ENCODE measurements around the gene FCRL4. TPM values are rescaled to one million over a fixed set of nuclear protein-coding genes. Genes with fewer than 3 reads are reported as not detected.
A peak's percentile ranks its signal among the peaks of the same experiment; 100 is the strongest.
"Not testable (repeated sequence)": the region's sequence is repeated elsewhere in the genome, so short reads cannot be mapped to it uniquely, and the experiment has no call there.

Gene FCRL4
- polyA plus RNA-seq, 4 donors = not detected

DNA sequence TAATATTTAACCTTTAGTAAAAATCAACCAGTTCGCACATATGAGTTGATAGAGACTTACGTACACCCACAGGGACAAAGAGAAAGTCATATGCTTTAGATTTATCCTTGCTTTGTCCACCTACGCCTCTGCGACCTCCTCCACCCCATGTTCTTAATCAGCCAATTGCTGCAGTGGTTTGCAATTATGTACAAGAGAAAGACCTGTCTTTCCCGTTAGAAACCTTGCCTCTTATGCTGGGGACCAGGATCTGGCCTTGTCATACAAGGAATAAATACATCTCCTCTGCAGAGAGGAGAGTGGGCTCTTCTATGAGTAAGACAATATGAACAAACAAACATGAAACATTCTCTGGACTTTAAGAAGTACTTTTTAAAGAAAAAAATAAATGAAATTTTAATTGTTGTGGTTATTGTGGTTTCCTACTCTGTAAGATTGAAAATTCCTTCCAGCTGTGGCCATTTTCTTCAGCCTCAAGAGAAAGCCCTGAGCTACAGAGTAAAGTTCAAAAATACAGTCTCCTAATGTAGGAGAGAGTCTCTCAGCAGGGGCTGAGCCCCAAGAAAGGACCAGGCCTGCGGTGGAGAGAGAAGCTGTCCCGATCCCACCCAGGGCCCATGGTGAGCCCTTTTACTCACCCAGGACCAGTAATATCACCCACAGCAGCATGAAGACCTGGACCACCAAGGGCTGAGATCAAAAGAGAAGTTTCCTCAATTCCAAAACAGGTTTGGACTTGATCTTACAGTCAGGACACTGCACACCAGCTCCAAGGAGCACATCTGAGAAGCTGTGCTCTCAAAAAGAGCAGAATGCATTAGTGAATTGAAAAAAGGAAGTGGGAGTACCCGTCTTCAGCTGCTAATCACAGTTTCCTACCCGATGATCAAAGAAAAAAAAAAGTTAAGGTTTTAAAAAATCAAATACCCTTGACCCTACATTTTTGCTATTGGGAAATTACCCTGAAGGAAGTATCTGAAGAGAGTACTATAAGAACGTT is 45.9 kb downstream of the FCRL4 start, which contains the start of gene FCRL5:
Gene FCRL5, minus strand, starts transcription at position 822 of the 1,000 bp plus-strand sequence. Its CDS starts 153 bp downstream, at position 669.
- DNase-seq (ENCODE audit: low read depth in 4 of 4, low spot score in 3 of 4) = no peak

GRCh38 chr1:157548081-157548480 is 49.8 kb downstream of the FCRL4 start:
- DNase-seq (ENCODE audit: low read depth in 4 of 4, low spot score in 3 of 4) = not testable (repeated sequence)

DNA sequence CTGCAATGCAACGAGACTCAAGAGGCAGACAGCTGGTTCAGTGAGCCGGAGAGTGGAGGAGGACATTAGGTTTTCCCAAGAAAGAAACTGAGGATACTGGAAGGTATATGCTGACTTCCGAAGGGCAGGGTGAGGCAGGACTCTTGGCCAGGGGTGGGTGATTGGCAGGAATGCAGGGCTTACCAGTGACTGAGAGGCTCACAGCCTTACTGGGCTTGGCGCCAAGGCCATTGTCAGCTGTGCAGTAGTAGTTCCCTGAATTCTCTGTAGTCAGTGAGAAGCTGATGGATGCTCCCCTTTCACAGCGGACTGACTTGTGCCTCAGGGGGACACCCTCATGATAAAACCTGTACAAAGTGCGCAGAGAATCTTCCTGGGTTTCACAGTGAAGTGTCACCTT is 55.2 kb downstream of the FCRL4 start:
- peak in 1 of 4 donors; percentile 6 for DNase-seq (ENCODE audit: low read depth in 4 of 4, low spot score in 3 of 4)

- no peak for DNase-seq (ENCODE audit: low read depth in 4 of 4, low spot score in 3 of 4)
Measured at GRCh38 chr1:157540852-157541251, 57.0 kb downstream of the FCRL4 start.

GRCh38 chr1:157540160-157540748 is 57.6 kb downstream of the FCRL4 start:
- no peak for DNase-seq (ENCODE audit: low read depth in 4 of 4, low spot score in 3 of 4)

- no peak for DNase-seq (ENCODE audit: low read depth in 4 of 4, low spot score in 3 of 4)
Measured at GRCh38 chr1:157539568-157539967, 58.3 kb downstream of the FCRL4 start.

DNA sequence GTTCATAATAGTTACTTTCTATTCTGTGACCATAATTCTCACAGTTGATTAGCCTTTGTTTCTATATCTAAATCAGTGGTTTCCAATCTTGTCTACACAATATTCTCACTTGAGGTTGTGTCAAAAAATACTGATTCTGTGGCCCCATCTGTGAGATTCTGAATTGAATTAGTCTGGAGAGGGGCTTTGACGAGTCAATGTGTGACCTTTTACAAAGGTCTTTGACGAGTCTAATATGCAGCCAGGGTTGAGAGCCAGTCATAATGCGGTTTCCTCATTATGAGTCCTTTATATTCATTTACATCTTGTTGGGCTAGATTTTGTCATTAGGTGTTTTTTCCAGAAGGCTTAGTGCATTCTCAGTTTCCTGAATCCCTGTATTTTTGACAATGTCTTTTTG is 65.3 kb downstream of the FCRL4 start:
- no peak for DNase-seq (ENCODE audit: low read depth in 4 of 4, low spot score in 3 of 4)

DNA sequence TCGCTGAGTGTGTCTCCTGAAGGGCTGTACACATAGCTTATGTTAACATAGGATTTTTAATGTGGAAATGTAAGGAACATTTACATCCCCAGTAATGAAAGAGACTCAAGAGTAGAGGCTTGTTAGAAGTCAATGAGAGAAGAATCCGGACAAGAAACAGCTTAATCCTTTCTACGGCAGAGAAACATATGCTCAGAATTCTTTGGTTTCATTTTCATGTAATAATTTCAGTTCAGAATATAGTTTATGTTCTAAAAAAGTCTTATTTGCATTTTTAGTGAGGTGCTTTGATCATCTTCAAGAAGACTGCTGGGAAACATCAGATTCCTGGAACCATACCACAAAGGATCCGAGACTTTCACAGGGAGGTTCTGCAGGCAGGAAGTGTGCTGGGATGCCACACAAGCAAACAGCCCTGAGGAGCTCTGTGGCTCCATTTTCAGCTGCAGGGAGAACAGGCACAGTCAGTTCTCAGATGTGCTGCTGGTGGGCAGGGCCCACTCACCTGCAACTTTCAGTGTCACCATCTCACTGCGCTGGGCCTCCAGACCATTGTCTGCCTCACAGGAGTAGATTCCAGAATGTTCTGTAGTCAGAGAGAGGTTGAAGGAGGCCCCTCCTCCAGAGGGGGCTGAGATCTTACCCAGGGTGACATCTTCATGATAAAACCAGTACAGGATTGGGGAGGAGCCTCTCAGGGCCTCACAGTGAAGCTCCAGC is 74.0 kb downstream of the FCRL4 start:
- DNase-seq (ENCODE audit: low read depth in 4 of 4, low spot score in 3 of 4) = no peak

Other genes starting within 250 kb of the FCRL4 start
- under 1 TPM in 3 of 4 donors, not detected in 1; 0.09 to 0.14 (median 0.14) TPM for gene FCRL5, start 45.6 kb downstream of the FCRL4 start, polyA plus RNA-seq (ENCODE audit: insufficient read length in 4 of 4)
- gene FCRL3, start 102.7 kb upstream of the FCRL4 start, polyA plus RNA-seq (ENCODE audit: insufficient read length in 4 of 4) = under 1 TPM in 2 of 4 donors, not detected in 2; 0.07 to 0.26 TPM
- gene FCRL2, start 179.0 kb upstream of the FCRL4 start, polyA plus RNA-seq (ENCODE audit: insufficient read length in 4 of 4) = under 1 TPM in 1 of 4 donors, not detected in 3; 0.18 TPM
- under 1 TPM in 1 of 4 donors, not detected in 3; 0.74 TPM for gene FCRL1, start 222.0 kb upstream of the FCRL4 start, polyA plus RNA-seq (ENCODE audit: insufficient read length in 4 of 4)
- under 1 TPM in 1 of 4 donors, not detected in 3; 0.41 TPM for gene CD5L, start 243.7 kb upstream of the FCRL4 start, polyA plus RNA-seq (ENCODE audit: insufficient read length in 4 of 4)